ENCODE results near the gene KLHL33. TPM values are rescaled to one million over a fixed set of nuclear protein-coding genes. Genes with fewer than 3 reads are reported as not detected.
A peak's percentile ranks its signal among the peaks of the same experiment; 100 is the strongest.

Gene KLHL33
- total and polyA plus RNA-seq, 4 donors: 0.03 to 0.51 (median 0.16) TPM

DNA sequence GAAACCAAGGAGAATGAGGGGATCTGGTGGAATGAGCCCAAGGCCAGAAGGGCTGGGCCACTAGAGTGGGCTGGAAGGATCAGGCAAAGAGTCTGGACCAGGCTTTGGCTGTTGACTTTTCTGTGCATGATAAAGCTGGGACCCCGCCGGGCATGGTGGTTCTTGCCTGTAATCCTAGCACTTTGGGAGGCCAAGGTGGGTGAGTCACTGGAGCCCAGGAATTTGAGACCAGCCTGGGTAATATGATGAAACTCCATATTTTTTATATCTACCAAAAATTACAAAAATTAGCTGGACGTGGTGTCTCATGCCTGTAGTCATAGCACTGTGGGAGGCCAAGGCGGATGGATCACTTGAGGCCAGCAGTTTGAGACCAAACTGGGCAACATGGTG is 393 bp upstream of the KLHL33 start:
- 93 to 99% methylated on average over 4 of the region's 4 CpGs for WGBS, 2 donors
- Histone ChIP-seq H3K4me1 (ENCODE audit: control insufficient read depth in 5 of 5, insufficient read depth in 5 of 5, low read length in 5 of 5) (peaks cover 0 to 9% (median 0%) of the 10 kb centered on the region in 5 donors), H3K9ac (ENCODE audit: insufficient read depth in 1 of 2, low read length in 2 of 2) (no peak overlapping the region), H3K27ac (ENCODE audit: low read depth in 1 of 2, low read length in 1 of 2) (no peak overlapping the region), H3K4me3 (no peak overlapping the region), H3K27me3 (ENCODE audit: control insufficient read depth in 3 of 3, insufficient read depth in 3 of 3, low read length in 2 of 3) (peaks cover 0 to 23% (median 0%) of the 10 kb centered on the region in 3 donors), H3K9me3 (ENCODE audit: control insufficient read depth in 4 of 4, insufficient read depth in 3 of 4, low read length in 3 of 4) (no peaks in the 10 kb centered on the region), H3K36me3 (ENCODE audit: control insufficient read depth in 4 of 4, insufficient read depth in 4 of 4, low read length in 4 of 4) (no peaks in the 10 kb centered on the region)
- ATAC-seq (ENCODE audit: insufficient read depth, low FRiP score) (no peak), DNase-seq (no peak)
- TF ChIP-seq, protein P1, sequence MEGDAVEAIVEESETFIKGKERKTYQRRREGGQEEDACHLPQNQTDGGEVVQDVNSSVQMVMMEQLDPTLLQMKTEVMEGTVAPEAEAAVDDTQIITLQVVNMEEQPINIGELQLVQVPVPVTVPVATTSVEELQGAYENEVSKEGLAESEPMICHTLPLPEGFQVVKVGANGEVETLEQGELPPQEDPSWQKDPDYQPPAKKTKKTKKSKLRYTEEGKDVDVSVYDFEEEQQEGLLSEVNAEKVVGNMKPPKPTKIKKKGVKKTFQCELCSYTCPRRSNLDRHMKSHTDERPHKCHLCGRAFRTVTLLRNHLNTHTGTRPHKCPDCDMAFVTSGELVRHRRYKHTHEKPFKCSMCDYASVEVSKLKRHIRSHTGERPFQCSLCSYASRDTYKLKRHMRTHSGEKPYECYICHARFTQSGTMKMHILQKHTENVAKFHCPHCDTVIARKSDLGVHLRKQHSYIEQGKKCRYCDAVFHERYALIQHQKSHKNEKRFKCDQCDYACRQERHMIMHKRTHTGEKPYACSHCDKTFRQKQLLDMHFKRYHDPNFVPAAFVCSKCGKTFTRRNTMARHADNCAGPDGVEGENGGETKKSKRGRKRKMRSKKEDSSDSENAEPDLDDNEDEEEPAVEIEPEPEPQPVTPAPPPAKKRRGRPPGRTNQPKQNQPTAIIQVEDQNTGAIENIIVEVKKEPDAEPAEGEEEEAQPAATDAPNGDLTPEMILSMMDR (IDR thresholded peaks at IDR 0.05; ENCODE audit: control extremely low read depth, extremely low read depth): no peak

DNA sequence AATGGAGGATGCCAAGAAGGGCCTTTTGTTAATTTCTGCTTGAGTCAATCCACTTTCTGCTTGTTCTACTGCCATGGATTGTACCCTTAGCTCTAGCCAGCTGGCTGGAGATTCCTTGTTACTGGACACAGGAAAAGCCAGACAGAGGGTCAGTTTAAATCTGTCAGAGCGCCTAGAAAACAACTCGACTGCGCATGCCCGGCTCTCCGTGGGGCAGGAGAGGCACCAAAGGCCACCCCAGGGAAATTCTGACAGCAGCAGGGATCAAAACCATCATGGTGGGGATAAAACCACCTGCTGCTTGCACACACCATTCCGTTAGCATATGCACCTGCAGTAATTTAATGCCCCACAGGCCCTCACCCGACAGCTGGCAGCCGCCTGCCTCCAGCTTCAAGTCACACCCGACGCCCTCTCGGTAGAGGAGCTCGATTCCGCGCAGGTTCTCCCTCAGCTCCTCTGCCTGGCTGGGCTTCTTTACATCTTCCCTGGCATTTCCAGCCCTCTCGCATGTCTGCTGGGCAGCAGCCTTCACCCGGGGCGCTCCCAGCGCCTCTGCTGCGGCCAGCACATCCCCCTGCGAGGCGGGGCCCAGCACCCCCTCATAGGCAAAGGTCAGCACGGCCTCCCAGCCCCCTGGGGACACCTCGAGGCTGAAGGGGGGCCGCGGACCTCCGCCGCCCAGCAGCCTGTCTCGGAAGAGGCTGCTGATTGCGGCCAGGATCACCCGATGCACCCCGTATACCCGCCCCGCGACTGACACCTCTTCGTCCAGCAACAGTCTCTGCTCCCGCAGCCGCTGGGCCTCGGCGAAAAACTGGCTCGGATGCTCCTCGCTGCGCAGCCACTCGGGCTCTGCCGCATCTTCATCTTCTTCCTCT is 1.0 kb downstream of the KLHL33 start:
- no peak for ATAC-seq (ENCODE audit: insufficient read depth, low FRiP score)
- peaks cover 0 to 23% (median 0%) of the 10 kb centered on the region in 3 donors for H3K27me3 ChIP-seq (ENCODE audit: control insufficient read depth in 3 of 3, insufficient read depth in 3 of 3, low read length in 2 of 3)
- peaks cover 0 to 9% (median 0%) of the 10 kb centered on the region in 5 donors for H3K4me1 ChIP-seq (ENCODE audit: control insufficient read depth in 5 of 5, insufficient read depth in 5 of 5, low read length in 5 of 5)
- H3K4me3 ChIP-seq: no peak overlapping the region
- peak overlapping the region in 1 of 2 donors; percentile 37 for H3K27ac ChIP-seq (ENCODE audit: low read depth in 1 of 2, low read length in 1 of 2)
- H3K36me3 ChIP-seq (ENCODE audit: control insufficient read depth in 4 of 4, insufficient read depth in 4 of 4, low read length in 4 of 4): no peaks in the 10 kb centered on the region
- H3K9me3 ChIP-seq (ENCODE audit: control insufficient read depth in 4 of 4, insufficient read depth in 3 of 4, low read length in 3 of 4): no peaks in the 10 kb centered on the region
- TF ChIP-seq, protein P1 (IDR thresholded peaks at IDR 0.05; ENCODE audit: control extremely low read depth, extremely low read depth): no peak
- DNase-seq: peak; percentile 31 to 65 (median 37)
- 45 to 67% methylated on average over 44 of the region's 44 CpGs for WGBS, 2 donors
- peak overlapping the region in 1 of 2 donors; percentile 12 for H3K9ac ChIP-seq (ENCODE audit: insufficient read depth in 1 of 2, low read length in 2 of 2)

DNA sequence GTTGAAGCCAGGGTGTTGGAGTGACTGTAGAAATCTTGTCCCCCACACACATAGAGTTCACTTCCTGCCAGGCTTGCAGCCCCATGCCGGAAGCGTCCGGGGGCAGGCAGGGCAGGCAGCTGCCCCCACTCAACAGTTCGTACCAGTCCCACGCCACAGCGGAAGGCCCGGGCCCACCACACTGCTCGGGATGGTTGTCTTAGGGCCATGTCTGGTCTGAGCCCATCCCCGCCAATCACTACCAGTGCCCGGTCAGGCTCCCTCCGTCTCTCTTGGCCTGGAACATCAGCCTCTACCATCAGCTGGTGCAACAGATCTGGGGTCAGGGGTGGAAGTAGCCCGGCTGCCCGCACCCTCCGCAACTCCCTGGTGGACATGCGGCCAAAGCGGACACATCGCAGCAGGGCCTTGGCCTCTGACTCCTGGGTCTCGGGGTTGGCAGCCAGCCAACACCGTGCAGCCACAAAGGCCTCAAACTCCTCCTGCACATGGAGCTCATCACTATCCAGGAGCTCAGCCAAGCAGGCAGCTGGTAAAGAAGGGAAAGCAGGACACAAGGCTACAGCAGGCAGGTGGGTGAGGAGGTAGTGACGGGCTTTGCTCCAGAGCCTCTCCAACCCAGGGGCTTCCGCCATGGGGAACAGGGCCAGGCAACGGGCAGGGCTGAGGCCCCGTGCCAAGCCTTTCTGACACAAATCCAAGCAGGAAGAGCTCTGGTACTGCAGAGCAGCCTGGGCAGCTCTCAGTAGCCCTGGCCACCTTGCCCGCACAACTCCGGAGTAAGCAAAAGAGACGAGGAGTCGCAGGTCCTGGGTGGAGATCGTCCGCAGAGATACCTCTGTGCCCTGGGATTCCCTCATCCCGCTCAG is 5.9 kb downstream of the KLHL33 start:
- Histone ChIP-seq H3K9ac (ENCODE audit: insufficient read depth in 1 of 2, low read length in 2 of 2) (no peak overlapping the region), H3K36me3 (ENCODE audit: control insufficient read depth in 4 of 4, insufficient read depth in 4 of 4, low read length in 4 of 4) (no peaks in the 10 kb centered on the region), H3K4me1 (ENCODE audit: control insufficient read depth in 5 of 5, insufficient read depth in 5 of 5, low read length in 5 of 5) (peaks cover 0 to 12% (median 0%) of the 10 kb centered on the region in 5 donors), H3K4me3 (no peak overlapping the region), H3K27me3 (ENCODE audit: control insufficient read depth in 3 of 3, insufficient read depth in 3 of 3, low read length in 2 of 3) (peaks cover 0 to 7% (median 0%) of the 10 kb centered on the region in 3 donors), H3K9me3 (ENCODE audit: control insufficient read depth in 4 of 4, insufficient read depth in 3 of 4, low read length in 3 of 4) (no peaks in the 10 kb centered on the region), H3K27ac (ENCODE audit: low read depth in 1 of 2, low read length in 1 of 2) (no peak overlapping the region)
- WGBS, 2 donors: 68% methylated on average over 30 of the region's 30 CpGs
- no peak for DNase-seq
- TF ChIP-seq, protein P1 (IDR thresholded peaks at IDR 0.05; ENCODE audit: control extremely low read depth, extremely low read depth): no peak
- peak; percentile 50 for ATAC-seq (ENCODE audit: insufficient read depth, low FRiP score)

Data from lung (tissue), 12 donors.